SK-N-SH treated with all-trans-retinoic acid at 6 μM for 48 hours (cell line): ENCODE data around the gene RNU6-7.
A peak's percentile ranks its signal among the peaks of the same experiment; 100 is the strongest.

Source experiments
- ATAC-seq: fragments of 200-7000 bp; cut with Tn5 transposase; 3 replicates; pipeline ENCODE4 v1.9.1; 2020; ENCODE audit warnings: mild to moderate bottlenecking, moderate library complexity
- BACH2 ChIP-seq: fragments of 250-450 bp; sonication (Bioruptor Pico); IDR thresholded peaks from 2 replicates; pipeline ENCODE4 v1.9.0; 2021; ENCODE audit warnings: mild to moderate bottlenecking, borderline replicate concordance
- CSDC2 ChIP-seq: fragments of 250-450 bp; sonication (Bioruptor Pico); IDR thresholded peaks from 2 replicates; pipeline ENCODE4 v1.5.0; 2020; ENCODE audit warnings: mild to moderate bottlenecking, moderate library complexity
- ESRRG ChIP-seq: fragments of 250-450 bp; sonication (Bioruptor Pico); IDR thresholded peaks from 2 replicates; pipeline ENCODE4 v1.6.1; 2021; ENCODE audit warnings: mild to moderate bottlenecking
- GLIS3 ChIP-seq: fragments of 250-450 bp; sonication (Bioruptor Pico); IDR thresholded peaks from 2 replicates; pipeline ENCODE4 v1.5.0; 2020; ENCODE audit warnings: mild to moderate bottlenecking, moderate library complexity
- ISL1 ChIP-seq: fragments of 250-450 bp; sonication (Bioruptor Pico); IDR thresholded peaks from 2 replicates; pipeline ENCODE4 v2.1.2; 2022; ENCODE audit warnings: mild to moderate bottlenecking, moderate library complexity
- PPARA ChIP-seq: fragments of 250-450 bp; sonication (Bioruptor Pico); IDR thresholded peaks from 2 replicates; pipeline ENCODE4 v1.5.0; 2020; ENCODE audit warnings: mild to moderate bottlenecking, borderline replicate concordance
- TCF4 ChIP-seq: fragments of 250-450 bp; sonication (Bioruptor Pico); IDR thresholded peaks from 2 replicates; pipeline ENCODE4 v1.8.0; 2021; ENCODE audit warnings: mild to moderate bottlenecking, moderate library complexity, borderline replicate concordance
- ZC3H10 ChIP-seq: fragments of 250-450 bp; sonication (Bioruptor Pico); IDR thresholded peaks from 2 replicates; pipeline ENCODE4 v1.5.1; 2021; ENCODE audit warnings: mild to moderate bottlenecking, moderate library complexity
- ZFP30 ChIP-seq: fragments of 450-650 bp; formaldehyde crosslinking; IDR thresholded peaks from 2 replicates; pipeline ENCODE4 v1.5.0; 2022; ENCODE audit warnings: mild to moderate bottlenecking, moderate library complexity
- ZNF565 ChIP-seq: fragments of 450-650 bp; formaldehyde crosslinking; conservative IDR thresholded peaks from 2 replicates; pipeline ENCODE4 v1.5.0; 2020; ENCODE audit warnings: low read depth, mild to moderate bottlenecking, moderate library complexity
- ZNF70 ChIP-seq: fragments of 450-650 bp; formaldehyde crosslinking; IDR thresholded peaks from 2 replicates; pipeline ENCODE4 v1.5.0; 2020; ENCODE audit warnings: mild to moderate bottlenecking, moderate library complexity
- TF ChIP-seq, protein P1 (sequence below): fragments of 250-450 bp; sonication (Bioruptor Pico); IDR thresholded peaks from 2 replicates; pipeline ENCODE4 v1.5.1; 2020; ENCODE audit warnings: low read depth, mild to moderate bottlenecking, moderate library complexity
- TF ChIP-seq, protein P2 (sequence below): fragments of 250-450 bp; sonication (Bioruptor Pico); IDR thresholded peaks from 2 replicates; pipeline ENCODE4 v1.8.0; 2020; ENCODE audit warnings: mild to moderate bottlenecking, moderate library complexity, borderline replicate concordance
- TF ChIP-seq, protein P3 (sequence below): fragments of 250-450 bp; sonication (Bioruptor Pico); IDR thresholded peaks from 2 replicates; pipeline ENCODE4 v1.8.0; 2021; ENCODE audit warnings: low read depth, mild to moderate bottlenecking, moderate library complexity, borderline replicate concordance
- TF ChIP-seq, protein P4 (sequence below): fragments of 250-450 bp; sonication (Bioruptor Pico); IDR thresholded peaks from 2 replicates; pipeline ENCODE4 v1.5.0; 2020; ENCODE audit warnings: mild to moderate bottlenecking, moderate library complexity

The RNU6-7 gene

DNA sequence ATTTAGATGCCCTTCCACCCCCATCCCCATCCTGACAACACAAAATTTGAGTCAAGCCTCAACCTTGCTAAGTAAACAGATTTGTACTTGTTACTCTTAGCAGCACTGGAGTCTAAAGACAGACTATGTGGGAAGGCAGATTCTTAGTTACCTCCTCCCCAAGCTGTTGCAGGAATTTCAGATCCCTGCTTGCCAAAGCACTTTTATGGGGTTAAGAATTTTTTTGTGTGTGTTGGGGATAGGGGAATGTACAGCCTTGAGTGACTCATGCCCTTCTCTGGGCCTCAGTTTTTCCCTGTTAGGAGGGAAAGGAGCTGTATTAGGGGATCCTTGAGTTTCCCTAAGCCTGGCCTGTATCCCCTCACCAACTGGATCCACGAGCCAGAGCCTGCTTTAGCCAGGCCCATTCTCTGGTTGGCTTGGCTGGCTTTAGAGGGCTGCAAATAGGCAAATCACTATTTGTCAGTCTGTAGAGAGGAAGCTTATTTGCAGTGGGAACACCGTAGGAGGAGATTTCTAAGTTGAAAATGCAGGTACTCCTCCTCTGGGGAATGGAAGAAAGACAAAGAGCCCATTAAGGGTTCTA, 28.9 kb downstream of the RNU6-7 start:
- TF ChIP-seq BACH2 (CRISPR knock-in tag), result no peak
- TF ChIP-seq GLIS3 (CRISPR knock-in tag), result no peak
- TF ChIP-seq ZC3H10, result no peak
- TF ChIP-seq, protein P1, sequence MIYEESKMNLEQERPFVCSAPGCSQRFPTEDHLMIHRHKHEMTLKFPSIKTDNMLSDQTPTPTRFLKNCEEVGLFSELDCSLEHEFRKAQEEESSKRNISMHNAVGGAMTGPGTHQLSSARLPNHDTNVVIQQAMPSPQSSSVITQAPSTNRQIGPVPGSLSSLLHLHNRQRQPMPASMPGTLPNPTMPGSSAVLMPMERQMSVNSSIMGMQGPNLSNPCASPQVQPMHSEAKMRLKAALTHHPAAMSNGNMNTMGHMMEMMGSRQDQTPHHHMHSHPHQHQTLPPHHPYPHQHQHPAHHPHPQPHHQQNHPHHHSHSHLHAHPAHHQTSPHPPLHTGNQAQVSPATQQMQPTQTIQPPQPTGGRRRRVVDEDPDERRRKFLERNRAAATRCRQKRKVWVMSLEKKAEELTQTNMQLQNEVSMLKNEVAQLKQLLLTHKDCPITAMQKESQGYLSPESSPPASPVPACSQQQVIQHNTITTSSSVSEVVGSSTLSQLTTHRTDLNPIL, result no peak
- no peak for TF ChIP-seq PPARA (CRISPR knock-in tag)
- no peak for TF ChIP-seq ESRRG
- TF ChIP-seq ISL1 (CRISPR knock-in tag), result no peak
- TF ChIP-seq ZFP30 (CRISPR knock-in tag), result no peak
- peak; percentile 74 for ATAC-seq

DNA sequence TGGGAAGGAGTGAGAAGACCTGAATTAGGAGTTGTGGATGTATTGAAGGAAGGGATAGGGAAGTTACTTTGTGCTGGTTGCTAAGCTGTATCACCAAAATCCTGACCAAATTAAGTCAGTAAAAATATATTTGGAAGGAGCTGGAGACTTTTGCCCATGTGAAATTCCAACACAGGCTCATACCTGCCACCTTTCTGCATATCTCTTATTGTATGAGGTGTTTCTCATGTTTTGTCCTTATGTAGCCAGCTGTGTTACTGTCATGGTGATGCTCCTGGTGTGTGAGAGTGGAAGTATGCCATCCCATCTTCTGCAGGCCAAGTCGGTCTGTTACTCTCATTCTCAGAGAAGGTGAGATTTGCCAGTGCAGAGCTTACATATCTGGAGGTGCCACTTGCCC, 30.6 kb downstream of the RNU6-7 start:
- TF ChIP-seq ESRRG (no peak), ZNF565 (CRISPR knock-in tag) (no peak), PPARA (CRISPR knock-in tag) (no peak), CSDC2 (no peak), TCF4 (CRISPR knock-in tag) (no peak), ISL1 (CRISPR knock-in tag) (no peak), ZNF70 (no peak)
- TF ChIP-seq, protein P2, sequence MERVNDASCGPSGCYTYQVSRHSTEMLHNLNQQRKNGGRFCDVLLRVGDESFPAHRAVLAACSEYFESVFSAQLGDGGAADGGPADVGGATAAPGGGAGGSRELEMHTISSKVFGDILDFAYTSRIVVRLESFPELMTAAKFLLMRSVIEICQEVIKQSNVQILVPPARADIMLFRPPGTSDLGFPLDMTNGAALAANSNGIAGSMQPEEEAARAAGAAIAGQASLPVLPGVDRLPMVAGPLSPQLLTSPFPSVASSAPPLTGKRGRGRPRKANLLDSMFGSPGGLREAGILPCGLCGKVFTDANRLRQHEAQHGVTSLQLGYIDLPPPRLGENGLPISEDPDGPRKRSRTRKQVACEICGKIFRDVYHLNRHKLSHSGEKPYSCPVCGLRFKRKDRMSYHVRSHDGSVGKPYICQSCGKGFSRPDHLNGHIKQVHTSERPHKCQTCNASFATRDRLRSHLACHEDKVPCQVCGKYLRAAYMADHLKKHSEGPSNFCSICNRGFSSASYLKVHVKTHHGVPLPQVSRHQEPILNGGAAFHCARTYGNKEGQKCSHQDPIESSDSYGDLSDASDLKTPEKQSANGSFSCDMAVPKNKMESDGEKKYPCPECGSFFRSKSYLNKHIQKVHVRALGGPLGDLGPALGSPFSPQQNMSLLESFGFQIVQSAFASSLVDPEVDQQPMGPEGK, result no peak
- TF ChIP-seq, protein P3, sequence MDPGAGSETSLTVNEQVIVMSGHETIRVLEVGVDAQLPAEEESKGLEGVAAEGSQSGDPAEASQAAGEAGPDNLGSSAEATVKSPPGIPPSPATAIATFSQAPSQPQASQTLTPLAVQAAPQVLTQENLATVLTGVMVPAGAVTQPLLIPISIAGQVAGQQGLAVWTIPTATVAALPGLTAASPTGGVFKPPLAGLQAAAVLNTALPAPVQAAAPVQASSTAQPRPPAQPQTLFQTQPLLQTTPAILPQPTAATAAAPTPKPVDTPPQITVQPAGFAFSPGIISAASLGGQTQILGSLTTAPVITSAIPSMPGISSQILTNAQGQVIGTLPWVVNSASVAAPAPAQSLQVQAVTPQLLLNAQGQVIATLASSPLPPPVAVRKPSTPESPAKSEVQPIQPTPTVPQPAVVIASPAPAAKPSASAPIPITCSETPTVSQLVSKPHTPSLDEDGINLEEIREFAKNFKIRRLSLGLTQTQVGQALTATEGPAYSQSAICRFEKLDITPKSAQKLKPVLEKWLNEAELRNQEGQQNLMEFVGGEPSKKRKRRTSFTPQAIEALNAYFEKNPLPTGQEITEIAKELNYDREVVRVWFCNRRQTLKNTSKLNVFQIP (CRISPR knock-in tag), result no peak
- TF ChIP-seq, protein P1, result no peak
- TF ChIP-seq, protein P4, sequence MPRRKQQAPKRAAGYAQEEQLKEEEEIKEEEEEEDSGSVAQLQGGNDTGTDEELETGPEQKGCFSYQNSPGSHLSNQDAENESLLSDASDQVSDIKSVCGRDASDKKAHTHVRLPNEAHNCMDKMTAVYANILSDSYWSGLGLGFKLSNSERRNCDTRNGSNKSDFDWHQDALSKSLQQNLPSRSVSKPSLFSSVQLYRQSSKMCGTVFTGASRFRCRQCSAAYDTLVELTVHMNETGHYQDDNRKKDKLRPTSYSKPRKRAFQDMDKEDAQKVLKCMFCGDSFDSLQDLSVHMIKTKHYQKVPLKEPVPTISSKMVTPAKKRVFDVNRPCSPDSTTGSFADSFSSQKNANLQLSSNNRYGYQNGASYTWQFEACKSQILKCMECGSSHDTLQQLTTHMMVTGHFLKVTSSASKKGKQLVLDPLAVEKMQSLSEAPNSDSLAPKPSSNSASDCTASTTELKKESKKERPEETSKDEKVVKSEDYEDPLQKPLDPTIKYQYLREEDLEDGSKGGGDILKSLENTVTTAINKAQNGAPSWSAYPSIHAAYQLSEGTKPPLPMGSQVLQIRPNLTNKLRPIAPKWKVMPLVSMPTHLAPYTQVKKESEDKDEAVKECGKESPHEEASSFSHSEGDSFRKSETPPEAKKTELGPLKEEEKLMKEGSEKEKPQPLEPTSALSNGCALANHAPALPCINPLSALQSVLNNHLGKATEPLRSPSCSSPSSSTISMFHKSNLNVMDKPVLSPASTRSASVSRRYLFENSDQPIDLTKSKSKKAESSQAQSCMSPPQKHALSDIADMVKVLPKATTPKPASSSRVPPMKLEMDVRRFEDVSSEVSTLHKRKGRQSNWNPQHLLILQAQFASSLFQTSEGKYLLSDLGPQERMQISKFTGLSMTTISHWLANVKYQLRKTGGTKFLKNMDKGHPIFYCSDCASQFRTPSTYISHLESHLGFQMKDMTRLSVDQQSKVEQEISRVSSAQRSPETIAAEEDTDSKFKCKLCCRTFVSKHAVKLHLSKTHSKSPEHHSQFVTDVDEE (CRISPR knock-in tag), result no peak
- ATAC-seq, result no peak

DNA sequence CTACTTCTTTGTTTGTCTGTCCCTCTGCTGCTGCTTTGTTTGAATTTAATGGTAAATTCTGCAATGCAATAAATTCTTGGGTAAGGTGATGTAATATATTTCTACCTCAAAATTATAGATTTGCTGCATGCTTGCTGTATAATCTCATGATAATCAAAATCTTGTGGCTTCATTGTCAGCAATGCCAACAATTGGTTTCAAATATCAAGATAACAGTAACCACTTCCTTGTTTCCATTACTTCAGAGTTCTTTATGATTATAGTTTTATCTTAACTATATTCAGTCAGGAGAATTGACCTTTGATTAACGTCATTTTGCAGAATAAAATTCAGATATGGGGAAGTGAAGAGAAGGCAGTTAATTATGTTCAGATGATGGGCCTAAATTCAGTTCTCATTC, 31.4 kb downstream of the RNU6-7 start:
- TF ChIP-seq ZFP30 (CRISPR knock-in tag) (0 out of 2 replicates have a peak, but pooled peaks have one; percentile 14), ISL1 (CRISPR knock-in tag) (peak; percentile 73)
- TF ChIP-seq, protein P1, result 0 out of 2 replicates have a peak, but pooled peaks have one; percentile 16
- TF ChIP-seq, protein P4 (CRISPR knock-in tag), result no peak
- no peak for ATAC-seq
